22Rv1 (cell line): ENCODE data around the gene TWIST2.

Source experiments
- ZFX ChIP-seq: fragments of 450-650 bp; IDR thresholded peaks from 2 replicates; pipeline ENCODE4 v1.6.1; 2017; ENCODE audit warnings: antibody characterized with exemption, borderline replicate concordance
- TF ChIP-seq, protein P1 (sequence below): fragments of 450-650 bp; IDR thresholded peaks from 2 replicates; pipeline ENCODE4 v1.5.1; 2017; ENCODE audit warnings: mild to moderate bottlenecking

DNA sequence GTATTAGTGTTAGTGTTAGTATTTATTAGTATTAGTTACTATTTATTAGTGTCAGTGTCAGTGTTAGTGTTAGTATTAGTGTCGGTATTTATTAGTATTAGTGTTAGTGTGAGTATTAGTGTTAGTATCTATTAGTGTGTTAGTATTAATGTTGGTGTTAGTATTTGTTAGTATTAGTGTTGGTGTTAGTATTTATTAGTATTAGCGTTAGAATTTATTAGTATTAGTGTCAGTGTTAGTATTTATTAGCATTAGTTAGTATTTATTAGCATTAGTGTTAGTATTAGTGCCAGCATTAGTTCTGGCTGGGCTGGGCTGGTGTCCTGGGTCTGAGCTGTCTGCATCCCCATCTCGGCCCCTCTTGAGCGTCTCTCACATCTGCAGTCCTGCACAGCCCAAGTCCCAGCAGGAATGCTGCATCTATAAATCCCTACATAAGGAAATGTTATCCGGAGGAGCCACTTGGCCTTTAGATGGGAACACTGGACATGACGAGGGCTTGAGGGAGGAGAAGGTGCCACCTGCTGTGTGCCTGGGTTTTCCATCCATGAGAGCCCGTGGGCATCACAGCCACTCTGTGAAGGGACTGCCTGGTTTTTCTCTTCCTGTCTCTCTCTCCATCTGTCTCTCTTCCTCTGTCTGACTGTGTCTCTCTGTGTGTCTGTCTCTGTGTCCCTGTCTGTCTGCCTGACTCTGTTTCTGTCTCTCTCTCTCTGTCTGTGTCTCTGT lies 33.6 kb downstream of the TWIST2 start:
- TF ChIP-seq, protein P1, sequence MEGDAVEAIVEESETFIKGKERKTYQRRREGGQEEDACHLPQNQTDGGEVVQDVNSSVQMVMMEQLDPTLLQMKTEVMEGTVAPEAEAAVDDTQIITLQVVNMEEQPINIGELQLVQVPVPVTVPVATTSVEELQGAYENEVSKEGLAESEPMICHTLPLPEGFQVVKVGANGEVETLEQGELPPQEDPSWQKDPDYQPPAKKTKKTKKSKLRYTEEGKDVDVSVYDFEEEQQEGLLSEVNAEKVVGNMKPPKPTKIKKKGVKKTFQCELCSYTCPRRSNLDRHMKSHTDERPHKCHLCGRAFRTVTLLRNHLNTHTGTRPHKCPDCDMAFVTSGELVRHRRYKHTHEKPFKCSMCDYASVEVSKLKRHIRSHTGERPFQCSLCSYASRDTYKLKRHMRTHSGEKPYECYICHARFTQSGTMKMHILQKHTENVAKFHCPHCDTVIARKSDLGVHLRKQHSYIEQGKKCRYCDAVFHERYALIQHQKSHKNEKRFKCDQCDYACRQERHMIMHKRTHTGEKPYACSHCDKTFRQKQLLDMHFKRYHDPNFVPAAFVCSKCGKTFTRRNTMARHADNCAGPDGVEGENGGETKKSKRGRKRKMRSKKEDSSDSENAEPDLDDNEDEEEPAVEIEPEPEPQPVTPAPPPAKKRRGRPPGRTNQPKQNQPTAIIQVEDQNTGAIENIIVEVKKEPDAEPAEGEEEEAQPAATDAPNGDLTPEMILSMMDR: no peak
- no peak for TF ChIP-seq ZFX
